EH (cell line): Measurements from ENCODE around the gene NRBP1.
A peak's percentile ranks its signal among the peaks of the same experiment; 100 is the strongest.

Source experiments
- DNase-seq: peaks from one replicate; pipeline ENCODE4 v3.0.0-alpha.2; 2015; ENCODE audit warnings: low read depth

The NRBP1 gene

GRCh38 chr2:27428213-27428977 lies at the start of gene NRBP1:
Gene NRBP1 (plus strand): TSS chr2:27428631. CDS start chr2:27433274, 4,643 bp downstream.
- DNase-seq = peak; percentile 89

GRCh38 chr2:27378809-27379290 lies 49.6 kb upstream of the NRBP1 start:
- no peak for DNase-seq

DNA sequence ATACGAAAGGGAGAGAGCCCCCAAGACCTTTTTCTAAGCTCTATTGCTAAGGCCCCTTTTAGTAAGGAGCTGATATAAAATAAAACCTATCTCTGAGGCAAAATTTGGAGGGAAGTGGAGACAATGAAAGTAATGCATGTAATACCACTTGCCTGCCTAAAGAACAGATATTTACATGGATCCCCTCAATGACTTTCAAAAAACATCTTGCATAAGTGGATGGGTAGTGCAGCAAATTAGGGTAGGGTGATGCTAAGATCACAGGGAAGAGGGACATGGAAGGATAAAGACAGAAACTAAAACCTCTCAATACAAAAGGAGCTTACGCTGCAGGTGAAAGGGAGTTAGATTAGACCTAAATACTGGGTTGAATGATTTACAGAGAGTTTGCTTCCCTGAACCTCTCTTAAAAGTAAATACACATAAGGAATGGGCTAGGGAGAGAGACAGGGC lies 49.0 kb upstream of the NRBP1 start:
- DNase-seq = no peak

DNA sequence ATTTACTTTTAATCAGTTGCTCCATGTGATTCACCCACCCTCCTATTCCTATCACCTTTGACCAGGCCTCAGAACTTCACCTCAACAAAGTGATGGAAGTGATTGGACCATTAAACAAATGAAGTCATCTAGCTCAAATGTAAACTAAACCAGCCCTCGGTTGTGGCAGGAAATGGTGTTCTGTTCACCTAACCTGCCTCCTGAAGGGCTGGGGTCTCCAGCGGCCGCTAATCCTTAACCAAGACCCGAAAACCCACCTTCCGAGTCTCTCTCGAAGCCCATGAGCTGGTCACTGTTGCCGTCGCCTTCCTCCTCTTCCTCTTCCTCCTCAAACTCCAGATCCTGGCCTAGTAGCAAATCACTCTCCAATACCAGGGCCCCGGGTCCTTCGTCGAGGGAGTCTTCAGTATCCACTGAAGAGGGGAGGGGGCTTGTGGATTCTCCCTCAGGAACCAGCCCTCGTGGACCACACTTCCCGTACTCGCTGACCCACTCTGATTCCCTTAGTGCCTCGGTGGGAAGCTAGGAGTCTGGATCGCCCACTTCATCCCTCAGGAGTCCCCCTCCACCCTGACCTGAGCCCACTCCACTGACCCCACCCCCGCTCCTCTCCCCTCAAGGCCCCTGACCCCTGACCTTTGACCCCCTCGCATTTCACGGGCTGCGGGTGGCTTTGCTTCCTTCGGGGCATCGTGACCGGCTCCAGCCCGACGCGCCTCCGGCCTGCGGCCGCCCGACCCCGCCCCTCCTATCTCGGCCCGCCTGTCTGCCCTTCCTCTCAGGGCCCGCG lies 48.4 kb upstream of the NRBP1 start:
- peak; percentile 52 for DNase-seq

- DNase-seq = peak; percentile 94
Measured at GRCh38 chr2:27380626-27381545, 47.5 kb upstream of the NRBP1 start, which contains the start of gene ZNF513. Gene ZNF513 (minus strand): TSS chr2:27380734. CDS start chr2:27380526, 208 bp downstream.

DNA sequence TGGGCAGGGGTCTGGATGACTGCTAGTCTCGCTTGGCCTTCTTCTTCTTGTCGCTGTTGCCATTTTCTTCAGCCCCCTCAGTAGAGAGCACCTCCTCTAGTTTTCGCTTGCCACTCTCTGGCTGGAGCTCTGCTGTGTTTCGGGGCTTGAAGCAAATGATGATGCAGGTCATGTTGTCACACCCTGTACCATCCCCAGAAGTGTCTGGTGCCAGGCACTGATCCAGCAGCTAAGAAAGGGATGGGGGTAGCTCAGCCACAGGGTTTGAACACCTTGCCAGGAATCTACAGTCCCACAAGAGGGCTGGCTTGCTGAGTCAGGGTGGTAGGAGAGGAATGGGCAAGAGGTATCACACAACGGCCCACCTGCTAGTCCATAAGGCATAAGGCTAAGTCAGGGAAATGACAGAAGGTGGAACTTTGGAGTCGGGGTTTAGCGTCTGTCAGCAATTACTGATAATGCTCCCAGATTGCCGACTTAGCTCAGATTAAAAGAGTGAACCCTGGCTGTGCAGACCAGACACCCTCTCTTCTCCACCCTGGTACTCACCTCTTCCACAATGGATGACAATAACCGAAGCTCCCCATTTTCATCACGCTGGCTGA lies 46.8 kb upstream of the NRBP1 start:
- DNase-seq = no peak

DNA sequence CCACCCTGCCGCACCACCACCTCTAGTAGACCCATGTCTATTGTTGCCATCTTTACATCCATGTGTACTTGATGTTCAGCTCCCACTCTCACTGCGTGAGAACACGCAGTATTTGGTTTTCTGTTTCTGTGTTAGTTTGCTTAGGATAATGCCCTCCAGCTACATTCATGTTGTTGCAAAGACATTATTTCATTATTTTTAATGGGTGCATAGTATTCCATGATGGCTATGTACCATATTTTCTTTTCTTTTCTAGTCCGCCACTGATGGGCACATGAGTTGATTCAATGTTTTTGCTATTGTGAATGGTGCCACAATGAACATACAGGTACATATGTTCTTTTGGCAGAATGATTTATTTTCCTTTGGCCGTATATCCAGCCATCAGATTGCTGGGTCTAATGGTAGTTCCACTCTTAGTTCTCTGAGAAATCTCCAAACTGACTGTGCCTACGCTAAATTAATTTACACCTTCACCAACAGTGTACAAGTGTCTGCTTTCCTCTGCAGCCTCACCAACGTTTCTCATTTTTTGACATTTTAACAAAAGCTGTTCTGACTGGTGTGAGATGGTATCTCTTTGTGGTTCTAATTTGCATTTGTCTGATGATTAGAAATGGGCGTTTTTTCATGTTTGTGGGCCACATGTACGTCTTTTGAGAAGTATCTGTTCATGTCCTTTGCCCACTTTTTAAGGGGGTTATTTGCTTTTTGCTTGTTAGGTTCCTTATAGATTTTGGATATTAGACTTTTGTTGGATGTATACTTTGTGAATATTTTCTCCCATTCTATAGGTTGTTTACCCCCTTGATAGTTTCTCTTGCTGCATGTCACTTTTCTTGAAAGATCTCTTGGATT lies 37.4 kb upstream of the NRBP1 start:
- DNase-seq = no peak

DNA sequence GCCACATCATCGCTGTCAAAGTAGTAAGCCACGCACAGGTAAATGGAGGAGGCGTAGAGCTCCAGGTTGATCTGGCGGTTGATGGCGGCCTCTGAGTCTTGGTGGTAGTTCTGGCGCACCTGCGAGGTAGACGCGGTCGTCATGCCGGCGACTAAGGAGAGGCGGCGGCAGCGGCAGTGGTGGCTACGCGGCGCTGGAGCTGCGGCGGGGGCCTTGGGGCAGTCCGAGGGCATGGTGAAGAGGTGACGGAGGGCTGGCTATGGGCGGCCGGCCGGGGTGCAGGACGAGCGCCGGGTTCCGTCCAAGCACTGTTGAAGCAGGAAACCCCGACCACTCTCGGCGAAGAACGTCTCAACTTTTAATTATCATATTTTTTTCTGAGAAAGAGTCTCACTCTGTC lies 35.2 kb upstream of the NRBP1 start:
- no peak for DNase-seq

DNA sequence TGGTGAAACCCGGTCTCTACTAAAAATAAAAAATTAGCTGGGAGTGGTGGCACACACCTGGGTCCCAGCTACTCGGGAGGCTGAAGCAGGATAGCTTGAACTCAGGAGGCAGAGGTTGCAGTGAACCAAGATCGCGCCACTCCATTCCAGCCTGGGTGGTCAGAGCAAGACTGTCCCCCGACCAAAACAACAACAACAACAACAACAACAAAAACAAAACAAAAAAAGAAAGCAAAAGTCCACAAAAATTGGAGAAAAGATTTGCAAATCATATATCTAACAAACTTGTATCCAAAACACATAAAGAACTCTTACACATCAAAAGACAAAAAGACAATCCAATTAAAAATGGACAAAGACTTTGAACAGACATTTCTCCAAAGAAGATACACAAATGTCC lies 29.5 kb upstream of the NRBP1 start:
- no peak for DNase-seq

DNA sequence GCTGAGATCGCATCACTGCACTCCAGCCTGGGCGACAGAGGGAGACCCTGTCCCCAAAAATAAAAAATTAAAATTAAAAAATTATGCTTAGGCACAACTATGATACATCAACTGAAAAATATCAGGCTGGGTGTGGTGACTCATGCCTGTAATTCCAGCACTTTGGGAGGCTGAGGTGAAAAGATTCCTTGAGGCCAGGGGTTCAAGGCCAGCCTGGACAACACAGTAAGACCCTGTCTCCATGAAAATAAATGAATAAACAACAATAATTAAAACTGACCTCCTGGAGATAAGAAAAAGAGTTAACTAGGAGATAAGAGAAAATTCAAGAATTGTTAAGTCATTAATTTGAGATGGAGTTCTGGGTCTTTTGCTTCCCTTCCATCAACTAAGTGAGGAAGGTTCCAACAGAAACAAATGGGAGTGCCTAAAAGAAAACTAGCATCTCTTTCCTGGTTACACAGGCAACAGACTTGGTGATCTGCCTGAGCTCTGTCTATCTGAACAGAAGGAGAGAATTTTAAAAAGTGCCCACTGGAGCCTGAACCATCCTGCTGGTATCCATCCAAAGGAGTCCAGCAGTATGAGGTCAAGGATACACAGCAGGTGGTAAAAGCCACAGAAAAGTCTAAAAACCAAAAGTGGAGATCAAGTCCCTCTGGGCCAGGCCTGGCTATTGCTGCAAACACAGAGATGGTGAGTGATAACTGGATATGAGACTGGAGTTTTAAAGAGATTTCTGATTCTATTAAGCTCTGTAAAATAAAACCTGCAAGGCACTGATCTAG lies 27.9 kb upstream of the NRBP1 start:
- peak; percentile 35 for DNase-seq

DNA sequence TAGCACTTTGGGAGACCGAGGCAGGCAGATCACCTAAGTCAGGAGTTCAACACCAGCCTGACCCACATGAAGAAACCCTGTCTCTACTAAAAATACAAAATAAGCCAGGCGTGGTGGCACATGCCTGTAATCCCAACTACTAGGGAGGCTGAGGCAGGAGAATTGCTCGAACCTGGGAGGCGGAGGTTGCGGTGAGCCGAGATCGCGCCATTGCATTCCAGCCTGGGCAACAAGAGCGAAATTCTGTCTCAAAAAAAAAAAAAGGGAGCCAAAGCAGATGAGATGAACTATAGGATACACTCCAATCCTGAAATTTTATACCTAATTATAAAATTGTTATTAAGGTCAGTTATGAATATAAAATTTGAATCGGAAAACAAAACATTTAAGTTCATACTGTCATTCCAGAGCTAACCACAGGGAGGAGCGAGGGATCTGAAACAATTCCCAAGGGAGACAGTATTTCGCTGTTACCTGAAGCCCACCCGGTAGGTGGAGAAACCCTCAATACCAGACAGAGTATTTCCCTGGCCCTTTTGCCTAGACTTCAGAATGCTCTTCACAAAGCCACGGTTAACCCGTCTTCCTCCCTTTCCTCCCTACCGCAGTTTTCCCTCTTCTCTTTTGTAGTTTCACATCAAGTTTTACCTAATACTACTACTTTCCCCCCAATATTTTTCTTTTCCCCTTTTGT lies 20.5 kb upstream of the NRBP1 start:
- peak; percentile 44 for DNase-seq

GRCh38 chr2:27408601-27409320 lies 19.7 kb upstream of the NRBP1 start:
- peak; percentile 25 for DNase-seq

GRCh38 chr2:27409321-27410073 lies 18.9 kb upstream of the NRBP1 start, which contains the start of gene PPM1G:
Gene PPM1G (minus strand): TSS chr2:27409591. CDS start chr2:27409422, 169 bp downstream.
- DNase-seq = peak; percentile 92

DNA sequence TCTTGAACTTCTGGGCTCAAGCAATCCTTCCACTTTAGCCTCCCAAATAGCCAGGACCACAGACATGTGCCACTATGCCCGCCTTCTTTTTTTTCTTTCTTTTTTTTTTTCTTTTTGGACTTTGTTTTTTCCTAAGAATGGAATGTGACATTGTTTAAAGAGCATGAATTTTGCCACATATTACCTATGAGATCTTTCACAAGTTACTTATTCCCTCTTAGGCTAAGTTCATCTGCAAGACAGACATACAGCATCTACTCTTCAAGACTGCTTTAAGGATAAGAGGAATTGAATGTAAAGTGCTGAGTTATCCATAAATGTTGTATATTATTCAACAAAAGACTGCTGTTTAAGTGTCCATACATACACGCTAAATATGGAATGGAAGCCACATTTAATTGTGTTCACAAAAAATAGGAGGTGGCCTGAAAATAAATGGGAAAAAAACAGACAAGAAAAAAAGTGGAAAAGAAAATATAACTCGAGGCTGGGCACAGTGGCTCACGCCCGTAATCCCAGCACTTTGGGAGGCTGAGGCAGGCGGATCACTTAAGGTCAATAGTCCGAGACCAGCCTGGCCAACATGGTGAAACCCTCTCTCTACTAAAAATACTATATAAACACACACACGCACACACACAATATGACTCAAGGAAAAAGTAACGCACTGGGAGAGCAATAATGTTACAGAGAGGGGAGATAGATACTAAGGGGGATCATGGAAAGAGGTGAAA lies 15.8 kb upstream of the NRBP1 start:
- no peak for DNase-seq

- no peak for DNase-seq
Measured at GRCh38 chr2:27416151-27416550, 12.3 kb upstream of the NRBP1 start.

GRCh38 chr2:27420996-27421395 lies 7.4 kb upstream of the NRBP1 start:
- no peak for DNase-seq
